HEK293 (cell line): Measurements from ENCODE around the gene TLK1.

Experiments used
- BCL11A ChIP-seq: fragments of 450-650 bp; formaldehyde crosslinking; IDR thresholded peaks from 2 replicates; pipeline ENCODE4 v1.5.1; 2016; ENCODE audit warnings: low read depth, missing biosample characterization, missing genetic modification characterization
- CTCF ChIP-seq: fragments of 450-650 bp; formaldehyde crosslinking; IDR thresholded peaks from 2 replicates; pipeline ENCODE4 v1.5.1; 2016; ENCODE audit warnings: missing biosample characterization, missing genetic modification characterization
- REST ChIP-seq: fragments of 450-650 bp; formaldehyde crosslinking; IDR thresholded peaks from 2 replicates; pipeline ENCODE4 v1.5.1; 2016; ENCODE audit warnings: missing biosample characterization, missing genetic modification characterization
- TCF7L2 ChIP-seq: IDR thresholded peaks from 2 replicates; pipeline ENCODE4 v1.6.1; 2011; ENCODE audit warnings: low read depth, mild to moderate bottlenecking, inconsistent platforms, low read length, moderate library complexity, borderline replicate concordance
- ZNF10 ChIP-seq: fragments of 450-650 bp; formaldehyde crosslinking; IDR thresholded peaks from 2 replicates; pipeline ENCODE4 v1.5.1; 2017; ENCODE audit warnings: missing biosample characterization, missing genetic modification characterization
- ZNF24 ChIP-seq: fragments of 450-650 bp; formaldehyde crosslinking; IDR thresholded peaks from 2 replicates; pipeline ENCODE4 v1.5.1; 2016; ENCODE audit warnings: missing biosample characterization, missing genetic modification characterization
- ZNF423 ChIP-seq: fragments of 450-650 bp; formaldehyde crosslinking; IDR thresholded peaks from 2 replicates; pipeline ENCODE4 v1.5.1; 2016; ENCODE audit warnings: missing biosample characterization, missing genetic modification characterization
- ZNF48 ChIP-seq: fragments of 450-650 bp; formaldehyde crosslinking; IDR thresholded peaks from 2 replicates; pipeline ENCODE4 v1.5.1; 2016; ENCODE audit warnings: missing biosample characterization, missing genetic modification characterization
- ZNF707 ChIP-seq: fragments of 450-650 bp; formaldehyde crosslinking; IDR thresholded peaks from 2 replicates; pipeline ENCODE4 v1.5.1; 2016; ENCODE audit warnings: missing biosample characterization, missing genetic modification characterization

- TF ChIP-seq ZNF423, result no peak
- TF ChIP-seq ZNF24, result no peak
- no peak for TF ChIP-seq CTCF (tag by site-specific recombination)
- TF ChIP-seq TCF7L2, result no peak
- TF ChIP-seq ZNF10 (tag by site-specific recombination), result no peak
- no peak for TF ChIP-seq BCL11A (tag by site-specific recombination)
- TF ChIP-seq ZNF48 (tag by site-specific recombination), result no peak
- TF ChIP-seq REST (tag by site-specific recombination), result no peak
- TF ChIP-seq ZNF707 (tag by site-specific recombination), result no peak
Observed at GRCh38 chr2:171025214-171025613, 135.5 kb downstream of the TLK1 start.
